Sigmoid colon (tissue), 7 donors: Measurements from ENCODE around the gene CCDC83. TPM values are rescaled to one million over a fixed set of nuclear protein-coding genes. Genes with fewer than 3 reads are reported as not detected.

ENCODE experiments used
- DNase-seq: peaks from one replicate; pipeline ENCODE4 v3.0.0-alpha.2; 2019
- H3K27ac ChIP-seq, 4 donors: fragments of 200-600 bp; sonication (generic); one replicate each; pipeline ENCODE4 v1.5.1; 2016 to 2019; ENCODE audit warnings: mild to moderate bottlenecking in 1 of 4
- H3K27me3 ChIP-seq, 3 donors: fragments of 200-600 bp; sonication (generic); one replicate each; pipeline ENCODE4 v1.5.1; 2019; ENCODE audit warnings: mild to moderate bottlenecking in 1 of 3
- H3K36me3 ChIP-seq, 4 donors: fragments of 200-600 bp; sonication (generic); one replicate each; pipeline ENCODE4 v1.5.1; 2016 to 2019
- H3K4me1 ChIP-seq, 4 donors: fragments of 200-600 bp; sonication (generic); one replicate each; pipeline ENCODE4 v1.5.1; 2017 to 2019
- H3K4me3 ChIP-seq, 4 donors: fragments of 200-600 bp; sonication (generic); one replicate each; pipeline ENCODE4 v1.5.1; 2017 to 2019; ENCODE audit warnings: mild to moderate bottlenecking in 2 of 4, moderate library complexity in 1 of 4
- H3K9me3 ChIP-seq, 4 donors: fragments of 200-600 bp in 3 of 4; sonication (generic) in 3 of 4; one replicate each; pipeline versions ENCODE4 v1.5.1 to v1.6.1; 2013 to 2019
- EP300 ChIP-seq, 4 donors: sonication (generic); formaldehyde crosslinking; IDR thresholded peaks; one replicate each; pipeline ENCODE4 v1.6.1; 2017; ENCODE audit warnings: antibody characterized with exemption in 4 of 4
- POLR2A ChIP-seq, 2 donors: fragments of 450-650 bp; IDR thresholded peaks; one replicate each; pipeline ENCODE4 v1.6.1; 2016; ENCODE audit warnings: antibody characterized with exemption in 2 of 2, mild to moderate bottlenecking in 2 of 2, moderate library complexity in 2 of 2
- POLR2AphosphoS5 ChIP-seq, 4 donors: sonication (generic); formaldehyde crosslinking; IDR thresholded peaks; one replicate each; pipeline ENCODE4 v1.6.1; 2017; ENCODE audit warnings: antibody characterized with exemption in 4 of 4
- WGBS, 2 donors: extraction: QIAGEN DNeasy Blood & Tissue Kit; methylation state at CpG; one replicate each; pipeline ENCODE4 v1.1.7; 2013; 5-methylcytosine and 5-hydroxymethylcytosine counted together
- intact Hi-C: fragments of 100-400 bp; cut with DNase I; formaldehyde crosslinking; loops from one replicate; pipeline ENCODE4 v1.15.1; 2023
- polyA plus RNA-seq, 3 donors: library from polyadenylated mRNA; stranded (reverse); fragments of 200-250 nt; gene quantifications; one replicate each; pipeline ENCODE4 v1.2.3, GENCODE V29; 2013
- total RNA-seq, 4 donors: library from RNA; depleted of rRNA; stranded (reverse); fragments of >200 nt; gene quantifications; one replicate each; pipeline ENCODE4 v1.1.0, GENCODE V29; 2016
- TF ChIP-seq, protein P1 (sequence below), 4 experiments: fragments of 450-650 bp in 3 of 4; fragments of 200-600 bp in 1 of 4; IDR thresholded peaks; one replicate each; pipeline ENCODE4 v1.5.1; 2016 to 2019; ENCODE audit warnings: antibody characterized with exemption in 4 of 4, mild to moderate bottlenecking in 3 of 4, moderate library complexity in 2 of 4
- donor health status: healthy with polysubstance abuse.
- donor health status: Bipolar disorder and iron deficiency.
- donor health status: healthy.

CCDC83 gene
- total and polyA plus RNA-seq, 7 donors: not detected

DNA sequence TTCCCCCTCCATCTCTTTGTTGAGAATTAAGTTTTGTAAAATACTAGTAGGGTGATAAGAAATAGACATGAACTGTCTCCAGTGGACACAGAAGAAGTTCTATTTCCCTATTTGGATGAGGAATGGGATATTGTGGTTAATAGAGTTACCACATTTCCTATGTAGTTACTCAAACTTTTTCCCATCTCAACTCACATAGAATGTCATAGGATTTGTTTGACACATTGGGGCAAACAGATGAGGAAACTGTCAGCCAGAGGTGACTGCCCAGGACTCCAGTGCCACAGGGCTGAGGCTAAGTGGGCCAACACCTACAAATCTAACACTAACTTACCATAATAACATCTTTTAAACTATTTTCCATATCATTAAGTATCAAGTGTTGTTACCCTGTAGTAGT lies 58.3 kb downstream of the CCDC83 start:
- DNase-seq: no peak
- TF ChIP-seq EP300 (IDR thresholded peaks at IDR 0.05): no peak
- no peak for TF ChIP-seq POLR2AphosphoS5 (IDR thresholded peaks at IDR 0.05)
- TF ChIP-seq, protein P1, sequence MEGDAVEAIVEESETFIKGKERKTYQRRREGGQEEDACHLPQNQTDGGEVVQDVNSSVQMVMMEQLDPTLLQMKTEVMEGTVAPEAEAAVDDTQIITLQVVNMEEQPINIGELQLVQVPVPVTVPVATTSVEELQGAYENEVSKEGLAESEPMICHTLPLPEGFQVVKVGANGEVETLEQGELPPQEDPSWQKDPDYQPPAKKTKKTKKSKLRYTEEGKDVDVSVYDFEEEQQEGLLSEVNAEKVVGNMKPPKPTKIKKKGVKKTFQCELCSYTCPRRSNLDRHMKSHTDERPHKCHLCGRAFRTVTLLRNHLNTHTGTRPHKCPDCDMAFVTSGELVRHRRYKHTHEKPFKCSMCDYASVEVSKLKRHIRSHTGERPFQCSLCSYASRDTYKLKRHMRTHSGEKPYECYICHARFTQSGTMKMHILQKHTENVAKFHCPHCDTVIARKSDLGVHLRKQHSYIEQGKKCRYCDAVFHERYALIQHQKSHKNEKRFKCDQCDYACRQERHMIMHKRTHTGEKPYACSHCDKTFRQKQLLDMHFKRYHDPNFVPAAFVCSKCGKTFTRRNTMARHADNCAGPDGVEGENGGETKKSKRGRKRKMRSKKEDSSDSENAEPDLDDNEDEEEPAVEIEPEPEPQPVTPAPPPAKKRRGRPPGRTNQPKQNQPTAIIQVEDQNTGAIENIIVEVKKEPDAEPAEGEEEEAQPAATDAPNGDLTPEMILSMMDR (IDR thresholded peaks at IDR 0.05): no peak
- TF ChIP-seq POLR2A (IDR thresholded peaks at IDR 0.05): no peak

DNA sequence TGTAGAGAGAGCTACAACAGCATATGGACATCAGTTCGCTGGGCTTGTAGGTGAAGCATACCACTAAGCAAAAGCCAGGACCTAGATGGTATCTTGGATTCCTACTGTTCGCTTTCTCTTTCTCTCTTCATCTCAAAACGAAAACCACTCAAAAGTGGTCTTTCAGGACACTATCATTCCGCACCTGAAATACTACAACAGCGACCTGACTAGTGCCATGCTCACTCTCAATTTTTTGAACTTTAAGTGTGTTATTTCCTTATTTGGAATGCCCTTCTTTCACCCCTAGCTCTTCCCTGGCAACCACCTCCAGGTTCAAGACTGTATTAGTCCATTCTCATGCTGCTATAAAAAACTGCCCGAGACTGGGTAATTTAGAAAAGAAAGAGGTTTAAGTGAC lies 59.2 kb downstream of the CCDC83 start:
- Histone ChIP-seq H3K27ac (no peak overlapping the region), H3K4me1 (no peaks in the 10 kb centered on the region), H3K27me3 (no peaks in the 10 kb centered on the region), H3K9me3 (peaks cover 0 to 4% (median 0%) of the 10 kb centered on the region in 4 donors), H3K36me3 (no peaks in the 10 kb centered on the region), H3K4me3 (no peak overlapping the region)
- 91 to 92% methylated on average over 6 of the region's 6 CpGs for WGBS, 2 donors
- TF ChIP-seq POLR2A (IDR thresholded peaks at IDR 0.05): no peak
- TF ChIP-seq EP300 (IDR thresholded peaks at IDR 0.05): no peak
- no peak for TF ChIP-seq POLR2AphosphoS5 (IDR thresholded peaks at IDR 0.05)
- TF ChIP-seq, protein P1 (IDR thresholded peaks at IDR 0.05): no peak
- intact Hi-C loops: no loop called here
- DNase-seq: no peak

More for the DNA sequence above, 58.3 kb downstream of the CCDC83 start:
- H3K36me3 ChIP-seq: no peaks in the 10 kb centered on the region
- H3K27me3 ChIP-seq: no peaks in the 10 kb centered on the region
- no peaks in the 10 kb centered on the region for H3K4me1 ChIP-seq
- intact Hi-C loops: no loop called here
- peaks cover 0 to 4% (median 0%) of the 10 kb centered on the region in 4 donors for H3K9me3 ChIP-seq
- no peak overlapping the region for H3K27ac ChIP-seq
- H3K4me3 ChIP-seq: no peak overlapping the region

DNA sequence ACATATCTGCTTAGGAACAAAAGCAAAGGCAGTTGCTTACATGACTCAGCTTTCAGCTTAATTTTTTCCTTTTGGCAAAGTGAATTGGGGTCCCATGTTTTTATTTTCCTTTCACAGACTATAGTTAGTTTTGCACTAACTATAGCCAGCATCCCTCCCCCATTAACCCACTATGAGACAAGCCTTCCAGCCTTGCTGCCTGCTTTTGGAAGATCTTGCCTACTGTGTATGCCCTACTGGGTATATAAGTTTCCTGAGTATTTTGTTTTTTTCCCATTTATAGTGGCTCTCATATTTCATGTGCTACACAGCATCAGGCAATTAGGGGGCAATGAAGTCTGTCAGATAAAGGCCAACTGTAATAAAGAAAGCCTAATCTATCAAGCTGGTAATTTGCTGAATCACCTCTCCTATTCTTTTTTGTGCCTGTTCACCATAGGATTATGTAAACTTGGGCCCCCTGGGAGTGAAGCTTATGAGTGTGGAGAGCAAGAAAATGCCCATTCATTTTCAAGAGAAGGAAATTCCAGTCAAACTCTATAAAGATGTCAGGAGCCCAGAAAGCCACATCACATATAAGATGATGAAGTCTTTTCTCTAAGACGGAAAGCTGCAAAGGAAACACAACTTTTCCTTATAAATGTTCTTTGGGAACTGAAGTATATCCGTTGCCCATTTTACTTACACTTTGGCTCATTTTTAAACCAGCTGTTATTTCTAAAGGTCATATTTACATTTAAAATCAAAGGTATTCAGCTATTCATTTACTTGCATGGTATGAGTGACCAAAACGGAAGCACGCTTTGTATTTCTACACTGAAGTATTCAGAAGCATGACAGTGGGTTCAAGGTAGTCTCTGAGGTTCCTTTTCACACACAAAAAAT lies 64.0 kb downstream of the CCDC83 start:
- Histone ChIP-seq H3K36me3 (no peaks in the 10 kb centered on the region), H3K4me1 (no peaks in the 10 kb centered on the region), H3K4me3 (no peak overlapping the region), H3K9me3 (peaks cover 0 to 4% (median 0%) of the 10 kb centered on the region in 4 donors), H3K27ac (no peak overlapping the region), H3K27me3 (no peaks in the 10 kb centered on the region)
- DNase-seq: no peak
- TF ChIP-seq POLR2A (IDR thresholded peaks at IDR 0.05) (no peak), EP300 (IDR thresholded peaks at IDR 0.05) (no peak), POLR2AphosphoS5 (IDR thresholded peaks at IDR 0.05) (no peak)
- TF ChIP-seq, protein P1 (IDR thresholded peaks at IDR 0.05): no peak
- 65 to 77% methylated on average over 4 of the region's 4 CpGs for WGBS, 2 donors
- intact Hi-C loops: no loop called here

DNA sequence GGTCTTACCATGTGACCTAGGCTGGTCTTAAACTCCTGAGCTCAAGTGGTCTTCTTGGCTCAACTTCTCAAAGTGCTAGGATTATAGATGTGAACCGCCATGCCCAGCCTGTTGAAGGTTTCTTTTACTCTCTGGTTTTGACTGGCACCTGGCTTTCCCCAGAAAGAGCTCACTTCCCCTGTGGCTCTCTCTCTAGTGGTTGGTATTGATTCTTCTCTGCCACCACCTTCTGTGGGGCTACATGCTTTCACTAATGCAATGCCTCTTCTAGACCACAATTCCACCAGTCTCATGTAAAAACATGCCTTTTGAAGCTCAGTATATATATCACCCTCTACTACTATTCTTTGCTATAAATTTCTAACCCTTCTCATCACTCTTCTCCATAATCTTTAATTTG lies 67.2 kb downstream of the CCDC83 start:
- TF ChIP-seq, protein P1 (IDR thresholded peaks at IDR 0.05): no peak
- TF ChIP-seq POLR2A (IDR thresholded peaks at IDR 0.05): no peak
- no peak for TF ChIP-seq POLR2AphosphoS5 (IDR thresholded peaks at IDR 0.05)
- 88 to 100% methylated on average over 1 of the region's 1 CpG for WGBS, 2 donors
- no peaks in the 10 kb centered on the region for H3K27me3 ChIP-seq
- no peaks in the 10 kb centered on the region for H3K9me3 ChIP-seq
- DNase-seq: no peak
- H3K27ac ChIP-seq: no peak overlapping the region
- intact Hi-C loops: no loop called here
- H3K4me3 ChIP-seq: no peak overlapping the region
- H3K4me1 ChIP-seq: no peaks in the 10 kb centered on the region
- H3K36me3 ChIP-seq: no peaks in the 10 kb centered on the region
